ENCODE results near the gene BORA. TPM values are rescaled to one million over a fixed set of nuclear protein-coding genes. Genes with fewer than 3 reads are reported as not detected.
A peak's percentile ranks its signal among the peaks of the same experiment; 100 is the strongest.

Gene BORA
- total and polyA plus RNA-seq, 2 of the 13 experiments (the other 11 are each of a cell fraction or from before 2014, with no cell fraction given): 4.0 to 17.4 TPM

DNA sequence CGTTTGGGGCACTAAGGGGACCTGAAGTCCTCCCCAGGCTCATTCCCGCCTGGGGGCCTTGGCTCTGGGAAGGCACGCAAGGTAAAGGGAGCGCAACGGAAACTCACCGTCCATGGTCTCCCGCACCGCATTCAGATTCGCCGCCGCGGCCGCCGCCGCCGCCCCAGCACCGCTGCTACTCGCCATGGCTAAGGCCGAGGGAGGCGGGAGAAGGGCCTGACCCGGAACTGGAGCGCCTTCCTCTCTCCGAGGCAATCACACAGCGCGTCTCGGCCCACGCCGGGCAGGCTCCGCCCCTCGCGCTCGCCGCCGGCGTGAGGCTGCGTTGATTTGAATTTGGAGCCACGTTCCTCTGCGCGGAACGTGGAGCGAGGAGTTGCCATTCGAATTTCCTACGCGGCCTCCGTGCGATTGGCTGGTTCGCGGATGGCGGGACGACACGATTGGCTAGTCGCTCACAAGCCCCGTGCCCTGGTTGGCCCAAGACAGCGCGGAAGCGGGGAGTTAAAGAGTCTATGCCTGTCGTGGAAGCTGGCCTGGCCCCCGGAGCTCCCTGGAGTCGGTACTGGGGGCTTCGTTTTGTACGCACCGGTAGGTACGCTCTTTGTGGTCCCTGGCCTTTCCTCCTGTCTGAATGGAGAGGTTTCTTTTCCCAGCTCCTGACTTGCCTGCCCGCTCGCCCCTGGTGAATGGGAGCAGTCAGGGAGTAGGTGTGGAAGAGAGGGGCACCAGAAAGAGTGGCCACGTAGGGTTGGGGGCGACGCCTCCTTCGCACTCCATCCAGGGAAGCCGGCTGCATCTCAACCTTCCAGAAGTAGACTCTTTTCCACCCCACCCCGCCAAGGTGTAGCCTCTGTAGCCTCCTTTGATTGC, at the start of gene BORA, which contains the start of gene MZT1 (continued):
- TF ChIP-seq, protein P1, sequence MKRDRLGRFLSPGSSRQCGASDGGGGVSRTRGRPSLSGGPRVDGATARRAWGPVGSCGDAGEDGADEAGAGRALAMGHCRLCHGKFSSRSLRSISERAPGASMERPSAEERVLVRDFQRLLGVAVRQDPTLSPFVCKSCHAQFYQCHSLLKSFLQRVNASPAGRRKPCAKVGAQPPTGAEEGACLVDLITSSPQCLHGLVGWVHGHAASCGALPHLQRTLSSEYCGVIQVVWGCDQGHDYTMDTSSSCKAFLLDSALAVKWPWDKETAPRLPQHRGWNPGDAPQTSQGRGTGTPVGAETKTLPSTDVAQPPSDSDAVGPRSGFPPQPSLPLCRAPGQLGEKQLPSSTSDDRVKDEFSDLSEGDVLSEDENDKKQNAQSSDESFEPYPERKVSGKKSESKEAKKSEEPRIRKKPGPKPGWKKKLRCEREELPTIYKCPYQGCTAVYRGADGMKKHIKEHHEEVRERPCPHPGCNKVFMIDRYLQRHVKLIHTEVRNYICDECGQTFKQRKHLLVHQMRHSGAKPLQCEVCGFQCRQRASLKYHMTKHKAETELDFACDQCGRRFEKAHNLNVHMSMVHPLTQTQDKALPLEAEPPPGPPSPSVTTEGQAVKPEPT (CRISPR knock-in tag; IDR thresholded peaks at IDR 0.05; ENCODE audit: low read depth): peak; percentile 80; the same call in 1 of the 2 replicates
- TF ChIP-seq ADNP (CRISPR knock-in tag; IDR thresholded peaks at IDR 0.05): no peak
- TF ChIP-seq KMT2A (CRISPR knock-in tag; IDR thresholded peaks at IDR 0.05): peak; percentile 89
- no peak for TF ChIP-seq ZSCAN20 (CRISPR knock-in tag; IDR thresholded peaks at IDR 0.05; ENCODE audit: borderline replicate concordance)
- peak; percentile 84 for TF ChIP-seq ZNF350 (CRISPR knock-in tag; IDR thresholded peaks at IDR 0.05; ENCODE audit: borderline replicate concordance, low read depth)
- TF ChIP-seq BRCA1 (CRISPR knock-in tag; IDR thresholded peaks at IDR 0.05): no peak
- TF ChIP-seq ZNF496 (CRISPR knock-in tag; IDR thresholded peaks at IDR 0.05; ENCODE audit: insufficient replicate concordance): peak; percentile 88
- TF ChIP-seq FOXA3 (CRISPR knock-in tag; IDR thresholded peaks at IDR 0.05): peak; percentile 66; the same call in 1 of the 2 replicates
- TF ChIP-seq ZFYVE20 (CRISPR knock-in tag; IDR thresholded peaks at IDR 0.05; ENCODE audit: borderline replicate concordance, low read depth): peak; percentile 99
- TF ChIP-seq ELF3 (CRISPR knock-in tag; IDR thresholded peaks at IDR 0.05): peak; percentile 92
- TF ChIP-seq ZNF558 (CRISPR knock-in tag; IDR thresholded peaks at IDR 0.05; ENCODE audit: borderline replicate concordance): peak; percentile 85; the same call in 1 of the 2 replicates
- peak; percentile 99 for TF ChIP-seq ZSCAN21 (CRISPR knock-in tag; IDR thresholded peaks at IDR 0.05; ENCODE audit: borderline replicate concordance)
- TF ChIP-seq, protein P2, sequence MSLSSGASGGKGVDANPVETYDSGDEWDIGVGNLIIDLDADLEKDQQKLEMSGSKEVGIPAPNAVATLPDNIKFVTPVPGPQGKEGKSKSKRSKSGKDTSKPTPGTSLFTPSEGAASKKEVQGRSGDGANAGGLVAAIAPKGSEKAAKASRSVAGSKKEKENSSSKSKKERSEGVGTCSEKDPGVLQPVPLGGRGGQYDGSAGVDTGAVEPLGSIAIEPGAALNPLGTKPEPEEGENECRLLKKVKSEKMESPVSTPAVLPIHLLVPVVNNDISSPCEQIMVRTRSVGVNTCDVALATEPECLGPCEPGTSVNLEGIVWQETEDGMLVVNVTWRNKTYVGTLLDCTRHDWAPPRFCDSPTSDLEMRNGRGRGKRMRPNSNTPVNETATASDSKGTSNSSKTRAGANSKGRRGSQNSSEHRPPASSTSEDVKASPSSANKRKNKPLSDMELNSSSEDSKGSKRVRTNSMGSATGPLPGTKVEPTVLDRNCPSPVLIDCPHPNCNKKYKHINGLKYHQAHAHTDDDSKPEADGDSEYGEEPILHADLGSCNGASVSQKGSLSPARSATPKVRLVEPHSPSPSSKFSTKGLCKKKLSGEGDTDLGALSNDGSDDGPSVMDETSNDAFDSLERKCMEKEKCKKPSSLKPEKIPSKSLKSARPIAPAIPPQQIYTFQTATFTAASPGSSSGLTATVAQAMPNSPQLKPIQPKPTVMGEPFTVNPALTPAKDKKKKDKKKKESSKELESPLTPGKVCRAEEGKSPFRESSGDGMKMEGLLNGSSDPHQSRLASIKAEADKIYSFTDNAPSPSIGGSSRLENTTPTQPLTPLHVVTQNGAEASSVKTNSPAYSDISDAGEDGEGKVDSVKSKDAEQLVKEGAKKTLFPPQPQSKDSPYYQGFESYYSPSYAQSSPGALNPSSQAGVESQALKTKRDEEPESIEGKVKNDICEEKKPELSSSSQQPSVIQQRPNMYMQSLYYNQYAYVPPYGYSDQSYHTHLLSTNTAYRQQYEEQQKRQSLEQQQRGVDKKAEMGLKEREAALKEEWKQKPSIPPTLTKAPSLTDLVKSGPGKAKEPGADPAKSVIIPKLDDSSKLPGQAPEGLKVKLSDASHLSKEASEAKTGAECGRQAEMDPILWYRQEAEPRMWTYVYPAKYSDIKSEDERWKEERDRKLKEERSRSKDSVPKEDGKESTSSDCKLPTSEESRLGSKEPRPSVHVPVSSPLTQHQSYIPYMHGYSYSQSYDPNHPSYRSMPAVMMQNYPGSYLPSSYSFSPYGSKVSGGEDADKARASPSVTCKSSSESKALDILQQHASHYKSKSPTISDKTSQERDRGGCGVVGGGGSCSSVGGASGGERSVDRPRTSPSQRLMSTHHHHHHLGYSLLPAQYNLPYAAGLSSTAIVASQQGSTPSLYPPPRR (CRISPR knock-in tag; IDR thresholded peaks at IDR 0.05; ENCODE audit: borderline replicate concordance): peak; percentile 50; the same call in 1 of the 2 replicates
- TF ChIP-seq SAP130 (CRISPR knock-in tag; IDR thresholded peaks at IDR 0.05; ENCODE audit: low read depth): peak; percentile 98
- peak; percentile 68; the same call in 1 of the 2 replicates for TF ChIP-seq ZNF335 (CRISPR knock-in tag; IDR thresholded peaks at IDR 0.05)
- peak; percentile 79; the same call in 1 of the 2 replicates for TF ChIP-seq ZNF879 (CRISPR knock-in tag; IDR thresholded peaks at IDR 0.05)
- TF ChIP-seq CENPT (CRISPR knock-in tag; IDR thresholded peaks at IDR 0.05; ENCODE audit: low read depth): peak; percentile 99
- peak; percentile 82 for TF ChIP-seq TAF1 (CRISPR knock-in tag; IDR thresholded peaks at IDR 0.05)
- no peak for TF ChIP-seq ZBTB21 (CRISPR knock-in tag; IDR thresholded peaks at IDR 0.05)
- TF ChIP-seq, protein P3, sequence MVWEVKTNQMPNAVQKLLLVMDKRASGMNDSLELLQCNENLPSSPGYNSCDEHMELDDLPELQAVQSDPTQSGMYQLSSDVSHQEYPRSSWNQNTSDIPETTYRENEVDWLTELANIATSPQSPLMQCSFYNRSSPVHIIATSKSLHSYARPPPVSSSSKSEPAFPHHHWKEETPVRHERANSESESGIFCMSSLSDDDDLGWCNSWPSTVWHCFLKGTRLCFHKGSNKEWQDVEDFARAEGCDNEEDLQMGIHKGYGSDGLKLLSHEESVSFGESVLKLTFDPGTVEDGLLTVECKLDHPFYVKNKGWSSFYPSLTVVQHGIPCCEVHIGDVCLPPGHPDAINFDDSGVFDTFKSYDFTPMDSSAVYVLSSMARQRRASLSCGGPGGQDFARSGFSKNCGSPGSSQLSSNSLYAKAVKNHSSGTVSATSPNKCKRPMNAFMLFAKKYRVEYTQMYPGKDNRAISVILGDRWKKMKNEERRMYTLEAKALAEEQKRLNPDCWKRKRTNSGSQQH (CRISPR knock-in tag; IDR thresholded peaks at IDR 0.05; ENCODE audit: low read depth): peak; percentile 61; the same call in 1 of the 2 replicates
- no peak for TF ChIP-seq THYN1 (CRISPR knock-in tag; IDR thresholded peaks at IDR 0.05; ENCODE audit: borderline replicate concordance, low read depth)
- TF ChIP-seq ZMYM2 (CRISPR knock-in tag; IDR thresholded peaks at IDR 0.05): peak; percentile 91
